A549 (cell line): ENCODE data around the gene SSPN. TPM values are rescaled to one million over a fixed set of nuclear protein-coding genes. Genes with fewer than 3 reads are reported as not detected.

Experiments used
- ATAC-seq, 2 experiments: fragments of 200-7000 bp in 1 of 2; fragments of >200 bp in 1 of 2; cut with Nextera tagmentation in 1 of 2; cut with Tn5 transposase in 1 of 2; 3 replicates each; pipeline versions ENCODE4 v1.8.0 to v1.9.1; 2018 to 2020; ENCODE audit warnings: mild to moderate bottlenecking in 1 of 2, moderate library complexity in 1 of 2
- CTCF ChIA-PET: fragments of 300-600 bp; sonication (Branson Sonifier 250); formaldehyde crosslinking; extraction: SDS; loops from one replicate; lab custom pipeline; 2021; ENCODE audit warnings: antibody characterized with exemption, inconsistent platforms; lab: Yijun Ruan, JAX
- POLR2A ChIA-PET: fragments of 350-600 bp; formaldehyde crosslinking; extraction: SDS; loops from one replicate; lab custom pipeline; 2021; ENCODE audit warnings: antibody characterized with exemption, inconsistent platforms; lab: Yijun Ruan, JAX
- DNase-seq, 2 experiments: peaks; one replicate each; pipeline versions ENCODE4 v3.0.0 to v3.0.0-alpha.2; 2011 to 2016; ENCODE audit warnings: low read depth in 1 of 2, low spot score in 1 of 2
- FAIRE-seq: peaks from 2 replicates; lab custom pipeline; 2011; peaks lifted over from hg19 to GRCh38; lab: Jason Lieb, UNC
- H3K27ac ChIP-seq, 2 experiments: fragments of >200 bp; sonication (Bioruptor Twin); formaldehyde crosslinking; 3 replicates each; pipeline ENCODE4 v1.5.1; 2016 to 2017
- H3K4me1 ChIP-seq: fragments of >200 bp; sonication (Bioruptor Twin); formaldehyde crosslinking; 3 replicates; pipeline ENCODE4 v1.6.1; 2016
- H3K4me2 ChIP-seq: fragments of >200 bp; sonication (Bioruptor Twin); formaldehyde crosslinking; 3 replicates; pipeline ENCODE4 v1.6.1; 2016
- H3K4me3 ChIP-seq: fragments of >200 bp; sonication (Bioruptor Twin); formaldehyde crosslinking; 3 replicates; pipeline ENCODE4 v1.5.1; 2016
- H3K9me3 ChIP-seq: fragments of >200 bp; sonication (Bioruptor Twin); formaldehyde crosslinking; 3 replicates; pipeline ENCODE4 v1.6.1; 2016
- BCL3 ChIP-seq: fragments of >200 bp; sonication (Bioruptor Twin); formaldehyde crosslinking; IDR thresholded peaks from 3 replicates; pipeline ENCODE4 v1.6.1; 2016
- EHF ChIP-seq: fragments of 250-450 bp; sonication (Bioruptor Pico); IDR thresholded peaks from 2 replicates; pipeline ENCODE4 v1.5.0; 2020; ENCODE audit warnings: mild to moderate bottlenecking
- ELK1 ChIP-seq: fragments of 150-350 bp; IDR thresholded peaks from 2 replicates; pipeline ENCODE4 v1.6.1; 2014; ENCODE audit warnings: low read depth, mild to moderate bottlenecking, low read length
- HMGXB4 ChIP-seq: fragments of 250-450 bp; sonication (Bioruptor Pico); IDR thresholded peaks from 2 replicates; pipeline ENCODE4 v1.5.0; 2021; ENCODE audit warnings: mild to moderate bottlenecking, moderate library complexity, borderline replicate concordance
- JUN ChIP-seq, 2 experiments: fragments of >200 bp; sonication (Bioruptor Twin); formaldehyde crosslinking; IDR thresholded peaks; 2 replicates in 1 of 2; 3 replicates in 1 of 2; pipeline ENCODE4 v1.6.1; 2016 to 2017
- JUNB ChIP-seq: fragments of >200 bp; sonication (Bioruptor Twin); formaldehyde crosslinking; IDR thresholded peaks from 2 replicates; pipeline ENCODE4 v1.6.1; 2016
- MAX ChIP-seq: IDR thresholded peaks from 2 replicates; pipeline ENCODE4 v1.6.1; 2012
- MYC ChIP-seq: IDR thresholded peaks from 2 replicates; pipeline ENCODE4 v1.6.1; 2012; ENCODE audit warnings: mild to moderate bottlenecking, inconsistent platforms, low read length, improper control_type of control experiment, borderline replicate concordance
- NPAS2 ChIP-seq: fragments of 250-450 bp; sonication (Bioruptor Pico); IDR thresholded peaks from 2 replicates; pipeline ENCODE4 v1.8.0; 2022; ENCODE audit warnings: mild to moderate bottlenecking, moderate library complexity, borderline replicate concordance
- NR3C1 ChIP-seq: fragments of >200 bp; sonication (Bioruptor Twin); formaldehyde crosslinking; IDR thresholded peaks from 3 replicates; pipeline ENCODE4 v1.6.1; 2017
- POLR2A ChIP-seq: IDR thresholded peaks from 2 replicates; pipeline ENCODE4 v1.6.1; 2012; ENCODE audit warnings: mild to moderate bottlenecking, low read length
- RARB ChIP-seq: fragments of 250-450 bp; sonication (Bioruptor Pico); IDR thresholded peaks from 2 replicates; pipeline ENCODE4 v1.8.0; 2021; ENCODE audit warnings: mild to moderate bottlenecking, moderate library complexity
- RCOR1 ChIP-seq: fragments of 150-350 bp; IDR thresholded peaks from 2 replicates; pipeline ENCODE4 v1.6.1; 2014; ENCODE audit warnings: antibody characterized with exemption, low read length, low read depth
- RFX5 ChIP-seq: fragments of 450-650 bp; IDR thresholded peaks from 2 replicates; pipeline ENCODE4 v1.7.1; 2014; ENCODE audit warnings: antibody characterized with exemption, mild to moderate bottlenecking, moderate library complexity
- RNF2 ChIP-seq: fragments of 200-600 bp; sonication (generic); IDR thresholded peaks from 2 replicates; pipeline ENCODE4 v1.6.1; 2016; ENCODE audit warnings: low read depth, mild to moderate bottlenecking, antibody characterized with exemption, moderate library complexity, borderline replicate concordance
- SREBF2 ChIP-seq: fragments of 450-650 bp; IDR thresholded peaks from 2 replicates; pipeline ENCODE4 v1.6.1; 2014; ENCODE audit warnings: mild to moderate bottlenecking, moderate library complexity
- ZC3H11A ChIP-seq: fragments of 450-650 bp; IDR thresholded peaks from 2 replicates; pipeline ENCODE4 v1.6.1; 2014; ENCODE audit warnings: antibody characterized with exemption, mild to moderate bottlenecking
- ZFP36 ChIP-seq: fragments of 450-650 bp; IDR thresholded peaks from 2 replicates; pipeline ENCODE4 v1.6.1; 2014; ENCODE audit warnings: borderline replicate concordance; ENCODE audit not compliant: partially characterized antibody
- WGBS: methylation state at CpG from one replicate; pipeline ENCODE4 v1.1.6; 2017; ENCODE audit errors: missing lambda C conversion rate; 5-methylcytosine and 5-hydroxymethylcytosine counted together
- polyA plus RNA-seq, 4 experiments: library from polyadenylated mRNA; depleted of rRNA in 3 of 4; stranded (reverse); fragments of >200 nt; fragmentation: RNase III in 1 of 4; extraction: RNeasy Plus Mini Kit Qiagen cat#74134 plus additional on column Dnase treatment in 1 of 4; gene quantifications; 2 replicates in 3 of 4; 3 replicates in 1 of 4; pipeline ENCODE4 v1.2.3, GENCODE V29; 2011 to 2017
- TF ChIP-seq, protein P1 (sequence below): fragments of 450-650 bp; IDR thresholded peaks from 2 replicates; pipeline ENCODE4 v1.6.1; 2014; ENCODE audit warnings: antibody characterized with exemption
- TF ChIP-seq, protein P2 (sequence below): fragments of 250-450 bp; sonication (Bioruptor Pico); IDR thresholded peaks from 2 replicates; pipeline ENCODE4 v1.5.0; 2020; ENCODE audit warnings: low read depth, mild to moderate bottlenecking, moderate library complexity

The SSPN gene
- polyA plus RNA-seq, 2 of the 4 experiments (the other 2 are of a cell fraction) = 0.85 to 2.6 TPM

DNA sequence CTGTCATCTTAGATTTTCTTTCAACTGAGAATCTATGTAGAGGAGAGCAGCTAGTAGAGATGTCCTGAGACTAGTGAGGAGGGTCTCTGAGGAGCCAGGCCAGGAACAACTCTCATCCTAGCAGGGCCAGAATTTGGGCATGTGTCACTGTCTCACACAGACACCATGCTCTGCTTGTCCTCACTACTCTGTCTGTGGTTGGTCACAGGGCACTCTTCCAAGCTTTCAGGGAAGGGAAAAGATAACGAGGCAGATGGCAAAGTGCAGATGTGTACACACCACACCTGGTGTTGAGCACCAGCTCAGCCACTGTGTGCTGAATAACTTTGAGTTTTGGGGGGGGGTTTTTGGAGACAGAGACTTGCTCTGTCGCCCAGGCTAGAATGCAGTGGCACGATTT lies 2.5 kb downstream of the SSPN start:
- CTCF ChIA-PET = interaction anchor here (1.0 to 1.4 kb wide), 3 partner anchors 75 to 78 kb away, joined by 3 to 7 read pairs (median 6); no protein-coding TSS in a partner anchor
- no peak overlapping the region for H3K4me2 ChIP-seq
- H3K4me3 ChIP-seq = no peak overlapping the region
- H3K27ac ChIP-seq = no peak overlapping the region
- H3K4me1 ChIP-seq = no peaks in the 10 kb centered on the region
- DNase-seq (no peak), FAIRE-seq (no peak), ATAC-seq (no peak)
- no peaks in the 10 kb centered on the region for H3K9me3 ChIP-seq
- WGBS = 67% methylated on average over 3 of the region's 3 CpGs
- POLR2A ChIA-PET = no interaction called here
- TF ChIP-seq ZC3H11A = no peak
- no peak for TF ChIP-seq JUNB
- TF ChIP-seq, all 56 proteins: peak for 0

DNA sequence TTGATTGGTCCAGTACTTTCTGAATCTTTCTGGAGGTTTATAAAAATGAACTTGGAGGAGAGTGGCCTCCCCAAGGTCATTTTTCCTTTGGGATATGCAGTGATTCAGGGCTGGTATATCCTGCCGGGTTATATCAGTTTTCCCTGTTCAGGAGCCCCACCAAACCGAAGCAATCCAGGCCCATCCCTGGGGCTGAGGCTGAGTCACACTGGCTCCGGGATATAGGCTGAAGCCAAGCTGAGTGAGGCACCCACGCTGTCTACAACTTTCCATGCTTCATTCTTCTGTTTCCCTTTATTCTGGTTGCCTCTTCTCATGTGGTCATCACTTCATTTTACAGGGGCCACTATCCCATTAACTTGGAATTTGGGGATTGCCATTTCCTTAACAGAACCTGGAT lies 3.4 kb downstream of the SSPN start:
- H3K9me3 ChIP-seq = no peaks in the 10 kb centered on the region
- FAIRE-seq (no peak), DNase-seq (no peak), ATAC-seq (no peak)
- no peak overlapping the region for H3K4me3 ChIP-seq
- H3K4me2 ChIP-seq = no peak overlapping the region
- 67% methylated on average over 4 of the region's 4 CpGs for WGBS
- CTCF ChIA-PET = interaction anchor here (1.2 kb wide), 1 partner anchor 79 kb away, joined by 6 read pairs; no protein-coding TSS in a partner anchor
- POLR2A ChIA-PET = no interaction called here
- TF ChIP-seq EHF (CRISPR knock-in tag) (no peak), NR3C1 (no peak), RNF2 (no peak), RARB (no peak), HMGXB4 (CRISPR knock-in tag) (no peak), RCOR1 (no peak), MAX (no peak), NPAS2 (no peak), ELK1 (no peak), POLR2A (no peak), BCL3 (no peak), JUN (IDR thresholded peaks at IDR 0.05) (no peak), MYC (no peak), SREBF2 (no peak), ZFP36 (no peak), RFX5 (no peak)
- TF ChIP-seq, protein P1, sequence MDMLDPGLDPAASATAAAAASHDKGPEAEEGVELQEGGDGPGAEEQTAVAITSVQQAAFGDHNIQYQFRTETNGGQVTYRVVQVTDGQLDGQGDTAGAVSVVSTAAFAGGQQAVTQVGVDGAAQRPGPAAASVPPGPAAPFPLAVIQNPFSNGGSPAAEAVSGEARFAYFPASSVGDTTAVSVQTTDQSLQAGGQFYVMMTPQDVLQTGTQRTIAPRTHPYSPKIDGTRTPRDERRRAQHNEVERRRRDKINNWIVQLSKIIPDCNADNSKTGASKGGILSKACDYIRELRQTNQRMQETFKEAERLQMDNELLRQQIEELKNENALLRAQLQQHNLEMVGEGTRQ = no peak
- TF ChIP-seq, protein P2, sequence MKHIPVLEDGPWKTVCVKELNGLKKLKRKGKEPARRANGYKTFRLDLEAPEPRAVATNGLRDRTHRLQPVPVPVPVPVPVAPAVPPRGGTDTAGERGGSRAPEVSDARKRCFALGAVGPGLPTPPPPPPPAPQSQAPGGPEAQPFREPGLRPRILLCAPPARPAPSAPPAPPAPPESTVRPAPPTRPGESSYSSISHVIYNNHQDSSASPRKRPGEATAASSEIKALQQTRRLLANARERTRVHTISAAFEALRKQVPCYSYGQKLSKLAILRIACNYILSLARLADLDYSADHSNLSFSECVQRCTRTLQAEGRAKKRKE (CRISPR knock-in tag) = no peak
- no peaks in the 10 kb centered on the region for H3K4me1 ChIP-seq
- H3K27ac ChIP-seq = no peak overlapping the region
